GM18517 (cell line): Measurements from ENCODE around the gene DHDDS.
"Not testable (repeated sequence)": the region's sequence is repeated elsewhere in the genome, so short reads cannot be mapped to it uniquely, and the experiment has no call there.

Source experiments
- ATAC-seq: cut with Tn5 transposase; IDR thresholded peaks from one replicate; pipeline ENCODE4 v1.9.1; 2021; ENCODE audit warnings: mild to moderate bottlenecking, moderate library complexity; ENCODE audit not compliant: unreplicated experiment

The DHDDS gene

DNA sequence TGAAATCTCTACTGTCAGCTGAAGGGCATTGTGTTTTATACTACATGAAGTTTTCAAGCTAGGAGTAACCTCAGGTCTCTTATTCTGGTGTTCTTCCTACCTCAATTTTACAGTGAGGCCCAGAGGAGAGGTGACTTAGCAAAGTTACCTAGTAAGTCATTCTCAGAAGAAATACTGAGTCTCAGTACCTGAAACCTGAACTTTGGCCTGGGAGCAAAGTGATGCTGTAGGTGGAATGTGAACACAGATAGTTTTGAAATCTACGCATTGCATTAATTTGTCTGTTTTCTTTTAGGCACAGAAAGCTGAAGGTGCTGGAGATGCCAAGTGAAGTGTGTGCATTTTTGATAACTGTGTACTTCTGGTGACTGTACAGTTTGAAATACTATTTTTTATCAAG, 42.7 kb downstream of the DHDDS start:
- no peak for ATAC-seq

DNA sequence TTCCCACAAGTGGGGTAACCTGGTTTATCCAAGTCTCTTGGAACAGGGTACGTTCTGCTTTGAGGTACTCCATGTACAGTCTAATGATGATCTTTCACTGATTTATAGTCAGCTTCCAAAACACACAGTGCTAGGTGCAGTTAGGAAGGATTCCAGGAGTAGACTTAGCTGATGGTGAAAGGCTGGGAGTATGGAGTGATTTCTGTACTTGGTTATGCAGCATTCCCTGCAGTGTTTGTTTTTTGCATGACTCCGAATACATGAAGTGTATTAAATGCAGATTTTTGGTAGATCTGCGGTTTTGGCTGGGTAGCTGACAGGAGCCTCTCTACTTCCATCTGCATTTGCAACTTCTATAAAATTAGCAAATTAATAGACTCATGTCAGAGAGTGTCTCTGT, 43.9 kb downstream of the DHDDS start:
- no peak for ATAC-seq

GRCh38 chr1:26476958-26477357, 44.8 kb downstream of the DHDDS start:
- no peak for ATAC-seq

DNA sequence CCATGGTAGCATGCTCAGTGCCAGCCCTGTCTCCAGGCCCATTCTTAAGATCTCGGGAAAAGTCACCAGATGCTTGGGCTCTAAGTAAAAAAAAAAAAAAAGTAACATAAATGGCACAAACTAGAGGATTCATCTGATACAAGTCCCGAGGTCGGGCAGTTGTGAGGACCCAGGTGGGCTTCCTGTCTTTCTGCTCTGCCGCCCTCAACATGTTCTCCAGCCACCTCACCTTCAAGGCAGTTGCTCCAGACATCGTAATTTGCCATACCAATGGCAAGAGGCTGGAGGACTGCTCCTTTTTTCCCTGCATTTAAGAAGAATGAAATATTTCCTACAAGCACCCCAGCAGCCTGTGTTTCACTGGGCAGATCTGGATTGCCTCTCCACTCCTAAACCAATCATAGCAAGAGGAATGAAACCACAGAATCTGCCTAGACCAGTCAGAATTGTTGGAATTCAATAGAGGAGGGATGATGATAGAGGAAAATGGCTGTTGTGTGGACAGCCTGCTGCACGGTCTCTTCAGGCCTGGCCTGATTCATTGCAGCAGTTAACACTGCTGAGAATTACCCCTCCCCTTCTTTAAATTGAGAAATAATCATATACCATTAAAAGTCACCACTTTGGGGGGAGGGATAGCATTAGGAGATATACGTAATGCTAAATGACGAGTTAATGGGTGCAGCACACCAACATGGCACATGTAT, 45.5 kb downstream of the DHDDS start:
- no peak for ATAC-seq

- ATAC-seq = no peak
Observed at GRCh38 chr1:26478159-26478558, 46.0 kb downstream of the DHDDS start.

DNA sequence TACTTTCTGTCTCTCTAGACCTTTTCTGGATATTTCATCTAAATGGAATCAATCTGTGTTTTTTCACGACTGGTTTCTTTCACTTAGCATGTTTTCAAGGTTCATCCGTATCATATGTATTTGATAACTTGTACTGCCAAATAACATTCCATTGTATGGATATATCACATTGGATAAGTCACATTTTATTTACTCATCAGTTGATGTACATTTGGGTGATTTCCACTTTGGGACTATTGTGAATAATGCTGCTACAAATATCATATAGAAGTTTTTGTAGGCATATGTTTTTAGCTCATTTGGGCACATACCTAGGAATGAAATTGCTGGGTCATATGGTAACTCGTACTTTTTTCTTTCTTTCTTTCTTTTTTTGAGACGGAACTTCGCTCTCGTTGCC, 46.9 kb downstream of the DHDDS start:
- ATAC-seq = no peak

DNA sequence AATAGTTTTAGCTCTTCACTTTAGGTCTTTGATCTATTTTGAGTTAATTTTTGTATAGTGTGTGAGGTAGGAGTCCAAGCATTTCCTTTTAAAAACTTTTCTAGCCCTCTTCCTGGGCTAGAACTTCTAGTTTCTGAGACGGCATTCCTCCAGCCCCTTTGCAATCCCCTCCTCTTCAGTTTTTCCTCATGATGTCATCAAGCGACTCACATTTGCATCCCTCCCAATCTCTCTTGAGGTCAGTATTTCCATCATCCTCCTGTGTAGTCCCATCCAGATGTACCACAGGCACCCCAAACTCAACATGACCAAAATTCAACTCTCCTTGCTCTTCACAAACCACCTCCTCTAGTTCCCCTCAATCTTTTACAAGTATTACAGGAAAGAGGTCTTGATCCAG, 50.8 kb downstream of the DHDDS start:
- no peak for ATAC-seq

- no peak for ATAC-seq
Observed at GRCh38 chr1:26483980-26484379, 51.9 kb downstream of the DHDDS start.

GRCh38 chr1:26490155-26490554, 58.0 kb downstream of the DHDDS start:
- no peak for ATAC-seq

- no peak for ATAC-seq
Observed at GRCh38 chr1:26493267-26493666, 61.1 kb downstream of the DHDDS start.

DNA sequence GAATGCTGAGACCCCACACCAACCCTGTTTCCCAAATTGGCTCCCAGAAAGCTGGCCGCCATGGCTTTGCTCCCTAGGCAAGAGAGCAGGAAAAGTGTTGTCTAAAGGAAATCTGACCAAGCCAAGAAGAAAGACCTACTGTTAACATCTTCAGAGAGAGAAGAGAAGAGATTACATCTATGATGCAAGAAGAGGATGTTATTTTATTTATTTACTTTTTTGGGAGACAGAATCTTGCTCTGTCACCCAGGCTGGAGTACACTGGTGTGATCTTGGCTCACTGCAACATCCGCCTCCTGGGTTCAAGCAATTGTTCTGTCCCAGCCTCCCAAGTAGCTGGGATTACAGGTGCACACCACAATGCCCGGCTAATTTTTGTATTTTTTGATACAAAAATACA, 61.8 kb downstream of the DHDDS start:
- no peak for ATAC-seq

- ATAC-seq = no peak
Observed at GRCh38 chr1:26496861-26497260, 64.7 kb downstream of the DHDDS start.

GRCh38 chr1:26498894-26499293, 66.8 kb downstream of the DHDDS start:
- no peak for ATAC-seq

DNA sequence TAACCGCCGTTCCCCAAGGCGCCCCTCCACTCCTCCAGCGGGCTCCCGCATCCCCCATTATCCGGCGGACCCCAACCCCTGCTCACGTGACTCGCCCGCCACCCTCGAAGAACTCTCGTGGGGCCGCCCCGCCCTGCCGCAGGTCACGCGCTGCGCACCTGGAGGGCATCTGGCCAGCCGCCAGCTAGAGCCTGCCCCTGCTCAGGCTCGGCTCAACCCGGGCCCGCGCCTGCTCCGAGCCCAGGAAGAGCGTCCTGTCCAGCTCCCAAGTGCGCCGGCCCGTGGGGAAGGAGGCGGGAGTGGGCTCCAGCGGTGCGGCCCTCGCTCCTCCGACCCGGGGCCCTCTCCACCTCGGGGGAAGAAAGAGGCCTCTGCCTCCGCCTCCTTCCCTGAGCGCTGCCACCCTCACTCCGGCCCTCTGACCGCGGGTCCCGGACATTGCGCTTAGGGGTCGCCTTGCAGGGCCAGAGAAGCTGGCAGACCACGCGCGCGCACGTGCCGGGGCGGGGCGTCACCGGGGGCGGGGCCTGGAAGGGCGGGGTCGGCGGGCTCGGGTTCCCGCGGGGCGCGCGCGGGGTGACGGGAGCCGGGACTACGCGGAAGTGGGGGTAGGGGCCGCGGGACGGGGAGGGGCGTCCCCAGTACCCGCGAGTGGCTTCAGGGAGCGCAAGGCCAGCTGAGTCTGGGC, 68.5 kb downstream of the DHDDS start:
- peak; percentile 53 for ATAC-seq

GRCh38 chr1:26510711-26511110, 78.6 kb downstream of the DHDDS start:
- ATAC-seq = not testable (repeated sequence)

GRCh38 chr1:26515836-26516235, 83.7 kb downstream of the DHDDS start:
- not testable (repeated sequence) for ATAC-seq

DNA sequence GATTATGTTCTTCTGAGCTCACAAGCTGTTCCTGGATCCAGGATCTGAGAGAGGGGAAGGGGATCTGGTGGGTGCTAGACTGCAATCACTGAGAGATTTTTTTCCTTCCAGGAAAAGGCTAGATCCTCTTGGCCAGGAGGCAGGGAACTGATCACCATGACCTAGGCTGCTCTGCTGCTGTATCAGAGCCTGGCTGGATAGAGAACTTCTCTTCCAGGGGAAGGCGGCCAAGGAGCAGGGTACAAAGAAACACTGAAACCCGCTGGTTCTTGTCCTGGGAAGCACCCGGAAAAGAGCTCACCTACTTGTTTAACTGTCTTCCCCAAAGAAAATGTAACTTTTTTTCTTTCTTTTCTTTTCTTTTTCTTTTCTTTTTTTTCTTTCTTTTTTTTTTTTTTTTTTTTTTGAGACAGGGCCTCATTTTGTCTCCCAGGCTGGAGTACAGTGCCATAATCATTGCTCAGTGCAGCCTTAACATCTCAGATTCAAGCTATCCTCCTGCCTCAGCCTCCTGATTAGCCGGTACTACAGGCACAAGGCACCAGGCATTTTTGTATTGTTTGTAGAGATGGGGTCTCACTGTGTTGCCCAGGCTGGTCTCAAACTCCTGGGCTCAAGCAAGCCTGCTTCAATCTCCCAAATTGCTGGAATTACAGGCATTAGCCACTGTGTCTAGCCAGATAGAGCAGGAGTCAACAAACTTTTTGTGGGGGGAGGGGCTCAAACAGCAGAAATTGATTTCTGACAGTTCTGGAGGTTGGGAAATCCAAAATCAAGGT, 85.1 kb downstream of the DHDDS start:
- ATAC-seq = no peak

DNA sequence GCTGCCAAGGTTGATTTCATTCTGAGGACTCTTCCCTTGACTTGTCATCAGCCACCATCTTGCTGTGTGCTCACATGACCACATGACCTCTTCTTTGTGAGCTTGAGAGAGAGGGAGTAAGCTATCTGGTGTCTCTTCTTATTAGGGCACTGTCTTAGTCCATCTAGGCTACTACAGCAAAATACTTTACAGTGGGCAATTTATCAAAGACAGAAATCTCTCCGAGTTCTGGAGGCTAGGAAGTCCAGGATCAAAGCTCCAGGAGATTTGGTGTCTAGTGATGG, 85.6 kb downstream of the DHDDS start:
- no peak for ATAC-seq

GRCh38 chr1:26518355-26518754, 86.2 kb downstream of the DHDDS start:
- no peak for ATAC-seq

DNA sequence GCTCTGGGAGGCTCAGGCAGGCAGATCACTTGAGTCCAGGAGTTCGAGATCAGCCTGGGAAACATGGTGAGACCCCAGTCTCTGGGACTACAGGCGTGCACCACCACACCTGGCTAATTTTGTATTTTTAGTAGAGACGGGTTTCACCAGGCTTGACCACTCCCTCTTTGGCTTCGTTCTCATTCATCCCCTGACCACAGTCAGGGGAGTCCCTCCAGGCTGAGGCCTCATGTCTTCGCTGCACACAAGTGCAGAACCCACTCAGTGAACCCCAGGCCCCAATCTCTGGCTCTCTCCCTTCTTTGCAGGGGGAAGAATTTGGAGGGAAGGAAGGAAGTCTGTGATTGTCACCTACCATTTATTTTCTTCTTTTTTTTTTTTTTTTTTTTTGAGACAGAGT, 88.2 kb downstream of the DHDDS start:
- ATAC-seq = no peak
